GM15510 (cell line): ENCODE results near the gene SPG21.

Source experiments
- POLR2A ChIP-seq: IDR thresholded peaks from 3 replicates; pipeline ENCODE4 v1.6.1; 2011; ENCODE audit warnings: borderline replicate concordance; ENCODE audit not compliant: insufficient read length; ENCODE audit errors: extremely low read depth

The SPG21 gene

GRCh38 chr15:64989416-64990167 lies at the start of gene SPG21:
SPG21 (minus strand) TSS chr15:64989914; CDS start chr15:64983569, 6,345 bp downstream.
- TF ChIP-seq POLR2A: peak; percentile 61

- no peak for TF ChIP-seq POLR2A
Observed at GRCh38 chr15:65038836-65039235, 49.1 kb upstream of the SPG21 start.

- TF ChIP-seq POLR2A: no peak
Observed at GRCh38 chr15:65038428-65038827, 48.7 kb upstream of the SPG21 start.

- no peak for TF ChIP-seq POLR2A
Observed at GRCh38 chr15:65037309-65037708, 47.6 kb upstream of the SPG21 start.

- no peak for TF ChIP-seq POLR2A
Observed at GRCh38 chr15:65034719-65035118, 45.0 kb upstream of the SPG21 start.

GRCh38 chr15:65033659-65034269 lies 44.0 kb upstream of the SPG21 start:
- TF ChIP-seq POLR2A: no peak

- TF ChIP-seq POLR2A: no peak
Observed at GRCh38 chr15:65032801-65033537, 43.3 kb upstream of the SPG21 start.

- TF ChIP-seq POLR2A: no peak
Observed at GRCh38 chr15:65029736-65030208, 40.1 kb upstream of the SPG21 start.

GRCh38 chr15:65028921-65029735 lies 39.4 kb upstream of the SPG21 start, which contains the start of gene MTFMT:
MTFMT (minus strand) TSS chr15:65029639; CDS start chr15:65029613, 26 bp downstream.
- peak; percentile 96 for TF ChIP-seq POLR2A

- TF ChIP-seq POLR2A: no peak
Observed at GRCh38 chr15:65028338-65028737, 38.6 kb upstream of the SPG21 start.

- no peak for TF ChIP-seq POLR2A
Observed at GRCh38 chr15:65027593-65027992, 37.9 kb upstream of the SPG21 start.

- TF ChIP-seq POLR2A: no peak
Observed at GRCh38 chr15:65026756-65027155, 37.0 kb upstream of the SPG21 start.

GRCh38 chr15:65021488-65021887 lies 31.8 kb upstream of the SPG21 start:
- no peak for TF ChIP-seq POLR2A

GRCh38 chr15:65020419-65020818 lies 30.7 kb upstream of the SPG21 start:
- TF ChIP-seq POLR2A: no peak
